GM10266 (cell line): ENCODE results near the gene PCID2.

Experiments used
- DNase-seq: peaks from one replicate; pipeline ENCODE4 v3.0.0; 2012; ENCODE audit errors: extremely low spot score
- CTCF ChIP-seq: IDR thresholded peaks from 2 replicates; pipeline ENCODE4 v1.5.1; 2012; ENCODE audit warnings: mild to moderate bottlenecking, low read depth; ENCODE audit not compliant: control insufficient read depth, insufficient read depth; ENCODE audit errors: missing control alignments

The PCID2 gene

GRCh38 chr13:113147206-113147605 lies 61.3 kb downstream of the PCID2 start:
- TF ChIP-seq CTCF = no peak
- no peak for DNase-seq

- no peak for TF ChIP-seq CTCF
- DNase-seq = no peak
Measured at GRCh38 chr13:113146750-113147149, 61.7 kb downstream of the PCID2 start.

GRCh38 chr13:113145911-113146598 lies 62.4 kb downstream of the PCID2 start:
- TF ChIP-seq CTCF = no peak
- no peak for DNase-seq

GRCh38 chr13:113145496-113145895 lies 63.0 kb downstream of the PCID2 start:
- TF ChIP-seq CTCF = no peak
- DNase-seq = no peak

GRCh38 chr13:113144255-113144629 lies 64.2 kb downstream of the PCID2 start:
- no peak for DNase-seq

GRCh38 chr13:113143466-113144254 lies 64.8 kb downstream of the PCID2 start:
- TF ChIP-seq CTCF = no peak
- DNase-seq = no peak

More at GRCh38 chr13:113144255-113144629, 64.2 kb downstream of the PCID2 start:
- no peak for TF ChIP-seq CTCF

- TF ChIP-seq CTCF = no peak
- DNase-seq = no peak
Measured at GRCh38 chr13:113142876-113143275, 65.6 kb downstream of the PCID2 start.
